ENCODE data around the gene GOLGA5. TPM values are rescaled to one million over a fixed set of nuclear protein-coding genes. Genes with fewer than 3 reads are reported as not detected.

The GOLGA5 gene
- total and polyA plus RNA-seq, 2 experiments from 2014 or later = 56.4 to 70.6 TPM

DNA sequence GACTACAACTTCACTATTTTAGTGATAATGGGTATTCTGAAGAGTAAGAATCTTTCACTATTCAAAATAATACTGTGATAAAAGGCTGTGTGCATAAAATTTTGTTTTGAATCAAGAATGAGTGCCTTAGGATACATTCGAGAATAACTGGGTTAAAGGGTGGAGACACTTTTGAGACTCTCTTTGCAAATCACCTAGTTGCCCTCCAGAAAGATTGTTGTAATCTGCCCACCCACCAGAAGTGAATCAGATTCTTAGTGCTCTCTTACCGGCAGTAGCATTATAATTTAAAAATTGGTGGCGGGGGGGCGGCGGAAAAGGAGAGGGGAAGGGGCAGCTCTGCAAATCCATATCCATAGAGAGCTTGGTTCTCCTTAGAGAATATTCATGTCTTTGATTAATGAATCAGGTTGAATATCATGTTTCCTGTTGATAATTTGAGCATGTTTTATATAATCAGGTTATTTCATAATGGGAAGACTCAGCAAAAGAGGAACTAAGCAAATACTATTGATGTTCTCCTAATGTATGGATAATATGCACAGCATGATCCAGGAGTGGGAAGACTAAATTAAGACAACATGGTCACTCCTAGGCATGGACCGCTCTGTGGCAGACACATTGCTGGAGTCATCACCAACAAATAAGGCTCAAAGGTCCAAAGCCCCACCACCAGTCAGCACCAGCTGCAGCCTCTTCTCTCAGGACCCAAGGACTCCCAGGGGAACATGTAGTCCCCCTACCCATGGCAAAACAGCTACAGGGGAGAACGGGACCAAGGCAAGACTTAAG is 66.1 kb downstream of the GOLGA5 start:
- Histone ChIP-seq H3K27ac (no peak overlapping the region), H3F3A (ENCODE audit: insufficient read depth) (no peaks in the 10 kb centered on the region), H3K36me3 (ENCODE audit: low read depth) (no peaks in the 10 kb centered on the region), H3K9me2 (ENCODE audit: insufficient read depth) (no peaks in the 10 kb centered on the region), H2AFZ (no peak overlapping the region), H3K4me1 (ENCODE audit: insufficient read depth) (no peaks in the 10 kb centered on the region), H4K20me1 (ENCODE audit: insufficient read depth) (no peaks in the 10 kb centered on the region), H3K79me2 (ENCODE audit: insufficient read depth) (no peaks in the 10 kb centered on the region), H3K27me3 (replicated peaks; ENCODE audit: insufficient read depth) (peaks cover 5% of the 10 kb centered on the region), H3K4me3 (no peak overlapping the region), H3K9me3 (ENCODE audit: low read depth) (no peaks in the 10 kb centered on the region), H3K4me2 (ENCODE audit: unreplicated experiment) (no peak overlapping the region), H3K9ac (no peak overlapping the region)
- in situ Hi-C loops (cut with MboI) = no loop called here
- 76 to 77% methylated on average over 7 of the region's 7 CpGs for WGBS, 2 experiments (ENCODE audit: low coverage in 1 of 2, low lambda C conversion rate in 2 of 2, missing lambda C conversion rate in 2 of 2)
- TF ChIP-seq EZH2 (IDR thresholded peaks at IDR 0.05; ENCODE audit: insufficient read depth, poor library complexity, severe bottlenecking) (no peak), EZH2phosphoT487 (IDR thresholded peaks at IDR 0.05; ENCODE audit: insufficient read depth, low read depth) (no peak)
- no peak for DNase-seq

DNA sequence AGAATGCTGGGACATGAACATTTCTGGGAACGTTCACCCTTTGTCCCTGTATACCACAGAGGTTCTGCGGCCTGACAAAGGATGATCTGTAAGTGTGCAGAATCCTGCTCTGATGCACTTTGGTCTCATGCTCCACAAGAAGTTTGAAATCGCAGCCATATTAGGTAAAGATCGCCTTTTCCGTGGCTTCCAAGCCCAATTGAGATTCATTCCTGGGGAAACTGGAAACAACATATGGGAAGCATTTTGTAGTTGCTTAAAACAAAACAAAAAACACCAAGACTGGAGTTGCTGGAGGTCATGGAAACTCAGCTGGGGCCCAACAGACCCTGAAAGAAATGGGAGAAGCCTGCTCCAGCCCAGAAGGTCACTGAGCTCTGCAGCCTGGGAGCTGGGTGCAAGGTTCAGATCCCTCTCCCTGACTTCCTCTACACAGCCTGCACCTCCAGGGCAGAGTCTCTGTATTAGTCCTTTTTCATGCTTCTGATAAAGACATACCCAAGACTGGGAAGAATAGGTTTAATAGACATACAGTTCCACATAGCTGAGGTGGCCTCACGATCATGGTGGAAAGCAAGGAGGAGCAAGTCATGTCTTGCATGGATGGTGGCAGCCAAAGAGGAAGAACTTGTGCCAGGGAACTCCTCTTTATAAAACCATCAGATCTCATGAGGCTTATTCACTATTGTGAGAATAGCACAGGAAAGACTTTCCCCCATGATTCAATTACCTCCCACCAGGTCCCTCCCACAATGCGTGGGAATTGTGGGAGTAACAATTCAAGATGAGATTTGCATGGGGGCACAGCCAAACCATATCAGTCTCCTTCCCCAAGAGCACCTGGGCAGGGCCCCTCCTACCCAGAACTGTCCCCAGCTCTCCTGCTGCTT is 68.0 kb downstream of the GOLGA5 start:
- Histone ChIP-seq H3F3A (ENCODE audit: insufficient read depth) (no peaks in the 10 kb centered on the region), H4K20me1 (ENCODE audit: insufficient read depth) (no peaks in the 10 kb centered on the region), H3K27me3 (replicated peaks; ENCODE audit: insufficient read depth) (peaks cover 5% of the 10 kb centered on the region), H3K36me3 (ENCODE audit: low read depth) (no peaks in the 10 kb centered on the region), H3K27ac (no peak overlapping the region), H3K9ac (no peak overlapping the region), H3K79me2 (ENCODE audit: insufficient read depth) (no peaks in the 10 kb centered on the region), H3K4me2 (ENCODE audit: unreplicated experiment) (no peak overlapping the region), H2AFZ (no peak overlapping the region), H3K4me3 (no peak overlapping the region), H3K9me2 (ENCODE audit: insufficient read depth) (no peaks in the 10 kb centered on the region), H3K9me3 (ENCODE audit: low read depth) (no peaks in the 10 kb centered on the region), H3K4me1 (ENCODE audit: insufficient read depth) (no peaks in the 10 kb centered on the region)
- DNase-seq = no peak
- 59 to 61% methylated on average over 7 of the region's 7 CpGs for WGBS, 2 experiments (ENCODE audit: low coverage in 1 of 2, low lambda C conversion rate in 2 of 2, missing lambda C conversion rate in 2 of 2)
- TF ChIP-seq EZH2 (IDR thresholded peaks at IDR 0.05; ENCODE audit: insufficient read depth, poor library complexity, severe bottlenecking) (no peak), EZH2phosphoT487 (IDR thresholded peaks at IDR 0.05; ENCODE audit: insufficient read depth, low read depth) (no peak)
- in situ Hi-C loops (cut with MboI) = no loop called here

DNA sequence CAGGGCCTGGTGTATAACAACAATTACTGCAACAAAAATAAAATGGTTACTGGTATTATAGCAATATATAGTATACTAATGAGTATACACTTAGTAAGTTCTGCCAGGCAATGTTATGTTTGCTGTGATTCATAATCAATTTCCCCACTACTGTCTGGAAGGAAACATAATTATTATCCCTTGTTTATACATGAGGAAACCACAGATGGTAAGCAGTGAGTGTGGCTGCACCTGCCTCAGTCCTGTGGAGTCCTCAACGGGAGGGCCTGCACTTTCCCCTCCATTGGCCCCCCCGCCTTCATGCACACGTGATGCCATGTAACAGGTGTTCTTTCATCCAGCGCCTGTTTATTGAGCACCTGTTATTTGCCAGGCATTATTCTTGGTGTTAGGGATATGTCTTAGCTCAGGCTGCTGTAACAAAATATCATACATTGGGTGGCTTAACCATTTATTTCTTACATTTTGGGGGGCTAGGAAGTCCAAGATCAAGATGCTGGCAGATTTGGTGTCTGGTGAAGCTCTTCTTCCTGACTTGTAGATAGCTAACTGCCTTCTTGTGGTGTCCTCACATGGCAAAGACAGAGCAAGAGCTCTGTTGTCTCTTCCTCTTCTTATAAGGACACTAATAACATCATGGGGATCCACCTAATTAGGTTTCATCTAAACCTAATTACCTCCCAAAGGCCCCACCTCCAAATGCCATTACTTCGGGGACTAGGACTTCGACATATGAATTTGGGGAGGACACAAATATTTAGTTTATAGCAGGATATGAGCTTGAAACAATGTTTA is 69.4 kb downstream of the GOLGA5 start:
- no peaks in the 10 kb centered on the region for H3K79me2 ChIP-seq (ENCODE audit: insufficient read depth)
- no peaks in the 10 kb centered on the region for H3K36me3 ChIP-seq (ENCODE audit: low read depth)
- no peak overlapping the region for H2AFZ ChIP-seq
- no peak overlapping the region for H3K4me2 ChIP-seq (ENCODE audit: unreplicated experiment)
- no peaks in the 10 kb centered on the region for H3K4me1 ChIP-seq (ENCODE audit: insufficient read depth)
- no peaks in the 10 kb centered on the region for H3K9me3 ChIP-seq (ENCODE audit: low read depth)
- no peaks in the 10 kb centered on the region for H4K20me1 ChIP-seq (ENCODE audit: insufficient read depth)
- H3K27me3 ChIP-seq (replicated peaks; ENCODE audit: insufficient read depth) = peaks cover 5% of the 10 kb centered on the region
- no peak overlapping the region for H3K27ac ChIP-seq
- no peak overlapping the region for H3K4me3 ChIP-seq
- no peaks in the 10 kb centered on the region for H3K9me2 ChIP-seq (ENCODE audit: insufficient read depth)
- no peak for DNase-seq
- TF ChIP-seq EZH2phosphoT487 (IDR thresholded peaks at IDR 0.05; ENCODE audit: insufficient read depth, low read depth) = no peak
- no peak for TF ChIP-seq EZH2 (IDR thresholded peaks at IDR 0.05; ENCODE audit: insufficient read depth, poor library complexity, severe bottlenecking)
- in situ Hi-C loops (cut with MboI) = no loop called here
- H3F3A ChIP-seq (ENCODE audit: insufficient read depth) = no peaks in the 10 kb centered on the region
- H3K9ac ChIP-seq = no peak overlapping the region
- WGBS, 2 experiments (ENCODE audit: low coverage in 1 of 2, low lambda C conversion rate in 2 of 2, missing lambda C conversion rate in 2 of 2) = 39 to 44% methylated on average over 6 of the region's 6 CpGs

DNA sequence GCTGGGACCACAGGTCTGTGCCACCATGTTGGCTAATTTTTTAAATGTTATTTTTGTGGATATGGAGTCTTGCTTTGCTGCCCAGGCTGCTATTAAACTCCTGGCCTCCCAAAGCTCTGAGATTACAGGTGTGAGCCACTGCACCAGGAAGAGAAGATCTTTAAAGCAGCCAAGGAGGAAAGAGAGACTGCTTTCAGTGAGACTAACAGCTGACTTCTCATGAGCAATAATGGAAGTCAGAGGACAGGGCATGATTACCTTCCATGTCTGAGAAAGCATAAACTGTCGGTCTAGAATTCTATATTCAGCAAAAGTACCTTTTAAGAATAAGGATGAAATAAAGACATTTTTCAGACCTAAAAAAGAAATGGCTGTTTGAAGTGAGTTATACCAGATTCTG is 71.6 kb downstream of the GOLGA5 start:
- no peak overlapping the region for H3K4me2 ChIP-seq (ENCODE audit: unreplicated experiment)
- TF ChIP-seq EZH2 (IDR thresholded peaks at IDR 0.05; ENCODE audit: insufficient read depth, poor library complexity, severe bottlenecking) (no peak), EZH2phosphoT487 (IDR thresholded peaks at IDR 0.05; ENCODE audit: insufficient read depth, low read depth) (no peak)
- no peak overlapping the region for H3K9ac ChIP-seq
- H3K36me3 ChIP-seq (ENCODE audit: low read depth) = no peaks in the 10 kb centered on the region
- no peaks in the 10 kb centered on the region for H3K9me3 ChIP-seq (ENCODE audit: low read depth)
- H2AFZ ChIP-seq = no peak overlapping the region
- no peak overlapping the region for H3K4me3 ChIP-seq
- no peak overlapping the region for H3K27ac ChIP-seq
- no peaks in the 10 kb centered on the region for H3K4me1 ChIP-seq (ENCODE audit: insufficient read depth)
- peaks cover 5% of the 10 kb centered on the region for H3K27me3 ChIP-seq (replicated peaks; ENCODE audit: insufficient read depth)
- in situ Hi-C loops (cut with MboI) = no loop called here
- no peaks in the 10 kb centered on the region for H3K9me2 ChIP-seq (ENCODE audit: insufficient read depth)
- no peaks in the 10 kb centered on the region for H3K79me2 ChIP-seq (ENCODE audit: insufficient read depth)
- H4K20me1 ChIP-seq (ENCODE audit: insufficient read depth) = no peaks in the 10 kb centered on the region
- WGBS, 2 experiments (ENCODE audit: low coverage in 1 of 2, low lambda C conversion rate in 2 of 2, missing lambda C conversion rate in 2 of 2) = 35 to 39% methylated on average over 1 of the region's 1 CpG
- no peaks in the 10 kb centered on the region for H3F3A ChIP-seq (ENCODE audit: insufficient read depth)
- DNase-seq = no peak

All from GM23248 (cell line).